ENCODE data around the gene CD28. TPM values are rescaled to one million over a fixed set of nuclear protein-coding genes. Genes with fewer than 3 reads are reported as not detected.
"Not testable (repeated sequence)": the region's sequence is repeated elsewhere in the genome, so short reads cannot be mapped to it uniquely, and the experiment has no call there.

Gene CD28
- total RNA-seq, 3 donors from 2014 or later (not counting 1 experiment from before 2014, with no cell fraction given): 0.54 to 3.5 (median 3.3) TPM

- Histone ChIP-seq H3K27ac (ENCODE audit: low read length) (no peak overlapping the region), H3K9me3 (ENCODE audit: control insufficient read depth, insufficient read depth, low read length) (no peaks in the 10 kb centered on the region), H3K27me3 (ENCODE audit: control insufficient read depth, insufficient read depth, low read length) (no peaks in the 10 kb centered on the region), H3K4me1 (ENCODE audit: control insufficient read depth, insufficient read depth, low read length) (peaks cover 8% of the 10 kb centered on the region), H3K36me3 (ENCODE audit: control insufficient read depth, insufficient read depth, low read length) (no peaks in the 10 kb centered on the region), H3K4me3 (ENCODE audit: low read length) (no peak overlapping the region)
- no peak for ATAC-seq
- H3K27me3 Mint-ChIP-seq (ENCODE audit: low read depth in 2 of 2): peaks cover 14 to 17% of the 10 kb centered on the region in 2 donors
- TF ChIP-seq CTCF (IDR thresholded peaks at IDR 0.05): no peak
- intact Hi-C loops (cut with micrococcal nuclease): no loop called here
- WGBS (ENCODE audit: insufficient coverage): 85% methylated on average over 8 of the region's 9 CpGs
- DNase-seq: no peak
- H3K9me3 Mint-ChIP-seq: no peaks in the 10 kb centered on the region
- no peak overlapping the region for H3K4me3 Mint-ChIP-seq
- H3K4me1 Mint-ChIP-seq: peaks cover 8 to 9% of the 10 kb centered on the region in 2 donors
- H3K27ac Mint-ChIP-seq: no peak overlapping the region
- no peaks in the 10 kb centered on the region for H3K36me3 Mint-ChIP-seq
Measured at GRCh38 chr2:203774760-203775159, 68.3 kb downstream of the CD28 start.

- H3K4me3 Mint-ChIP-seq: no peak overlapping the region
- intact Hi-C loops (cut with micrococcal nuclease): no loop called here
- H3K4me1 Mint-ChIP-seq: peaks cover 13 to 14% of the 10 kb centered on the region in 2 donors
- ATAC-seq (no peak), DNase-seq (no peak)
- H3K36me3 ChIP-seq (ENCODE audit: control insufficient read depth, insufficient read depth, low read length): no peaks in the 10 kb centered on the region
- no peak overlapping the region for H3K27ac ChIP-seq (ENCODE audit: low read length)
- no peaks in the 10 kb centered on the region for H3K27me3 ChIP-seq (ENCODE audit: control insufficient read depth, insufficient read depth, low read length)
- no peak overlapping the region for H3K4me3 ChIP-seq (ENCODE audit: low read length)
- peaks cover 13 to 14% of the 10 kb centered on the region in 2 donors for H3K27me3 Mint-ChIP-seq (ENCODE audit: low read depth in 2 of 2)
- no peaks in the 10 kb centered on the region for H3K9me3 ChIP-seq (ENCODE audit: control insufficient read depth, insufficient read depth, low read length)
- peaks cover 12% of the 10 kb centered on the region for H3K4me1 ChIP-seq (ENCODE audit: control insufficient read depth, insufficient read depth, low read length)
- H3K9me3 Mint-ChIP-seq: no peaks in the 10 kb centered on the region
- TF ChIP-seq CTCF (IDR thresholded peaks at IDR 0.05): no peak
- H3K27ac Mint-ChIP-seq: no peak overlapping the region
- WGBS (ENCODE audit: insufficient coverage): 89% methylated on average over 1 of the region's 1 CpG
- H3K36me3 Mint-ChIP-seq: no peaks in the 10 kb centered on the region
Measured at GRCh38 chr2:203775684-203776083, 69.2 kb downstream of the CD28 start.

DNA sequence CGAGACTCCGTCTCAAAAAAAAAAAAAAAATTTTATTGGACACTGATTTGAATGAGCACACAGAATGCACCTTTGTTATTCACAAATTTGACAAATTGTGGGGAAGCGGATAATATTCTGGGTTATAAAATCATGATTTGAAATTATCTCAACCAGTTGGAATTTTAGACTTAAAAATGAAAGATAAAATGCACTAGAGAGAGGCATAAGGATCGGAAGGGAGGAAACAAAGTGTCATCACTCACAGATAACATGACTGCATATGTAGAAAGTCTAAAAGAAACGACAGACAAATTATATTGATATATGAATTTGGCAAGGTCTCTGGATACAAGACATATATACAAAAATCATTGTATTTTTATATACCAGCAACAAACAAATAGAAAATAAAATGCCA, 70.6 kb downstream of the CD28 start:
- no peaks in the 10 kb centered on the region for H3K36me3 Mint-ChIP-seq
- H3K27ac Mint-ChIP-seq: no peak overlapping the region
- H3K27ac ChIP-seq (ENCODE audit: low read length): no peak overlapping the region
- H3K4me1 Mint-ChIP-seq: peaks cover 14 to 15% of the 10 kb centered on the region in 2 donors
- peaks cover 13 to 14% of the 10 kb centered on the region in 2 donors for H3K27me3 Mint-ChIP-seq (ENCODE audit: low read depth in 2 of 2)
- TF ChIP-seq CTCF (IDR thresholded peaks at IDR 0.05): no peak
- no peak for ATAC-seq
- DNase-seq: no peak
- no peaks in the 10 kb centered on the region for H3K9me3 ChIP-seq (ENCODE audit: control insufficient read depth, insufficient read depth, low read length)
- no peaks in the 10 kb centered on the region for H3K27me3 ChIP-seq (ENCODE audit: control insufficient read depth, insufficient read depth, low read length)
- peaks cover 12% of the 10 kb centered on the region for H3K4me1 ChIP-seq (ENCODE audit: control insufficient read depth, insufficient read depth, low read length)
- WGBS (ENCODE audit: insufficient coverage): 97% methylated on average over 4 of the region's 5 CpGs
- H3K4me3 Mint-ChIP-seq: no peak overlapping the region
- intact Hi-C loops (cut with micrococcal nuclease): no loop called here
- H3K4me3 ChIP-seq (ENCODE audit: low read length): no peak overlapping the region
- H3K36me3 ChIP-seq (ENCODE audit: control insufficient read depth, insufficient read depth, low read length): no peaks in the 10 kb centered on the region
- H3K9me3 Mint-ChIP-seq: no peaks in the 10 kb centered on the region

DNA sequence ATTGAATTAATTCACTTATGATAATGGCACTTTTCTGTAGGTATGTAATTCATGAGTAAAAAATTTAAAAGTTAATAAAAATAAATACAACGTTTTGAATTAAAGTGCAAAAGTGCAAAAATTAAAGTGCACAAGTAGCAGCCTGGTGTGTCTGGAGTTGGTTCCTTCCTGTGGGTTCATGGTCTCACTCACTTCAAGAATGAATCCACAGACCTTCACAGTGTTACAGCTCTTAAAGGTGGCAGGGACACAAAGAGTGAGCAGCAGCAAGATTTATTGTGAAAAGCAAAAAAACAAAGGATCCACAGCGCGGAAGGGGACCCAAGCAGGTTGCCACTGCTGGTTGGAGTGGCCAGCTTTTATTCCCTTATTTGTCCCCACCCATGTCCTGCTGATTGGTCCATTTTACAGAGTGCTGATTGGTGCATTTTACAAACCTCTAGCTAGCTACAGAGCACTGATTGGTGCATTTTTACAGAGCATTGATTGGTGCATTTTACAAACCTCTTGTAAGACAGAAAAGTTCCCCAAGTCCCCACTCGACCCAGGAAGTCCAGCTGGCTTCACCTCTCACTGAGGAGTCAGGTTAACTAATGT, 73.1 kb downstream of the CD28 start:
- ATAC-seq: peak; percentile 35 to 73 (median 48)
- H3K27ac ChIP-seq (ENCODE audit: low read length); H3K27me3 ChIP-seq (ENCODE audit: control insufficient read depth, insufficient read depth, low read length); H3K36me3 Mint-ChIP-seq; H3K36me3 ChIP-seq (ENCODE audit: control insufficient read depth, insufficient read depth, low read length); H3K4me3 Mint-ChIP-seq; H3K9me3 ChIP-seq (ENCODE audit: control insufficient read depth, insufficient read depth, low read length); H3K9me3 Mint-ChIP-seq; H3K4me3 ChIP-seq (ENCODE audit: low read length); DNase-seq: not testable (repeated sequence)
- peaks cover 18% of the 10 kb centered on the region for H3K4me1 ChIP-seq (ENCODE audit: control insufficient read depth, insufficient read depth, low read length)
- WGBS (ENCODE audit: insufficient coverage): 77% methylated on average over 3 of the region's 4 CpGs
- Mint-ChIP-seq H3K27me3 (ENCODE audit: low read depth in 2 of 2) (peaks cover 5 to 13% of the 10 kb centered on the region in 2 donors), H3K27ac (peak overlapping the region in 1 of 2 donors; percentile 49), H3K4me1 (peaks cover 23 to 24% of the 10 kb centered on the region in 2 donors)
- intact Hi-C loops (cut with micrococcal nuclease): loop anchor here (5.0 kb wide), 1 partner anchor 72 kb away; the partner anchor contains the start of gene CD28

All from natural killer cell (primary cell).